ENCODE measurements around the gene CELF4. TPM values are rescaled to one million over a fixed set of nuclear protein-coding genes. Genes with fewer than 3 reads are reported as not detected.

CELF4 gene
- total RNA-seq, 3 donors from 2014 or later (not counting 1 experiment from before 2014, with no cell fraction given) = not detected

DNA sequence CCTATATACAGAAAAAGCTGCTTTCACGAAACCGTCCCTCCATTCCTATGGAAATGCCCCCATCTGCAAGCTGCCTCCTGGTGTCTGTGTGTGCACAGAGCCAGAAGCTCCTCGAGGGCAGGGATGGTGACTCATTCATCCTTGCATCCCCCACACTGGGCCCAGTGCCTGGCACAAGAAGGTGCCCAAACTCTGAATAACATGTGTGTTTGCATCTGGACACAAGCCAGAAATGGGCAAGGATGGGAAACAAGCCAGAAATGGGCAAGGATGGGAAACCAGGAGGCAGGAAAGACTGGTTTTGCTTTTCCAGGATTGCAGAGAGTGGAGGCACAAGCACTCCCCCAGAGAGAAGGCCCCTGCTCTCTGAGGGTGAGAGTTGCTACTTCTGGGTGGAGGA lies 313.9 kb downstream of the CELF4 start:
- Mint-ChIP-seq H3K4me1 (peaks cover 0 to 4% of the 10 kb centered on the region in 2 donors), H3K9me3 (peaks cover 0 to 2% of the 10 kb centered on the region in 2 donors), H3K27me3 (ENCODE audit: low read depth in 2 of 2) (peaks cover 34% of the 10 kb centered on the region in 2 donors), H3K36me3 (no peaks in the 10 kb centered on the region), H3K27ac (no peak overlapping the region), H3K4me3 (no peak overlapping the region)
- intact Hi-C loops (cut with micrococcal nuclease) = no loop called here
- ATAC-seq = no peak
- Histone ChIP-seq H3K4me1 (ENCODE audit: control insufficient read depth, insufficient read depth, low read length) (no peaks in the 10 kb centered on the region), H3K4me3 (ENCODE audit: low read length) (no peak overlapping the region), H3K27me3 (ENCODE audit: control insufficient read depth, insufficient read depth, low read length) (peaks cover 7% of the 10 kb centered on the region), H3K36me3 (ENCODE audit: control insufficient read depth, insufficient read depth, low read length) (no peaks in the 10 kb centered on the region), H3K9me3 (ENCODE audit: control insufficient read depth, insufficient read depth, low read length) (no peaks in the 10 kb centered on the region), H3K27ac (ENCODE audit: low read length) (no peak overlapping the region)
- no peak for DNase-seq
- no peak for TF ChIP-seq CTCF (IDR thresholded peaks at IDR 0.05)
- 71% methylated on average over 3 of the region's 3 CpGs for WGBS (ENCODE audit: insufficient coverage)

DNA sequence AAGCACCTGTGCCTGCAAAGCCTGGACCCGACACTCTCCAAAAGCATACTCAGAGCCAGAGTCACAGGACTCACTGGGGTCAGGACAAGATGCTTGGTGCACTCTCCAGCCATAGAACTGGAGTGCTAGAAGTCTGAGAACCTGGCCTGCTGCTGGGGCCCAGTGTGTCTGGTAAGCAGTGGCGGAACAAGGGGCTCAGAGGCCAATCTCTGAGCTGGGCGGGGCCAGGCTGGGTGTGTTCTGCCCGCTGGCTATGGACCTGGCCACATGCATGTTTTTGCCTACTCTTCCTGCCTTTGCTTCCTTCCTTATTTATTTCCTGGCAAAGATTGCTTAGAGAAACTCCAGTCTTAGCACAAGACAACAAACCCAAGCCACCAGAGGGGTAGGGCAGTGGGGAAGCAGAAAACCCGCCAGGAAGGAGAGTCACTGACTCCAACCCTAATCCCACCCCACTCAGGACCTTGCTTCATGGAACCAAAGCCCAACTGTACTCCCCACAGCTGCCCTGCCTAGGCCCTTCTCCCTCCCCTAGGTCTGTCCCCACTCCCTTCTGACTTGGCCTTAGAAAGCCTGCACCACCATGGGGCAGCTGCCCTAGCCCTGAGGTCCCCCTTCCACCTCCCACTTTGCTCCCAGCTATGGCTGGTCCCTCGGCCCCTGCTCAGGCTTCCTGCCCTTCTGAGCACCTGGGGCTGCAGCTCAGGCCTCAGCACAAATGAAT lies 315.5 kb downstream of the CELF4 start:
- H3K27me3 ChIP-seq (ENCODE audit: control insufficient read depth, insufficient read depth, low read length) = peaks cover 7% of the 10 kb centered on the region
- intact Hi-C loops (cut with micrococcal nuclease) = no loop called here
- ATAC-seq (no peak), DNase-seq (no peak)
- H3K27ac ChIP-seq (ENCODE audit: low read length) = no peak overlapping the region
- Mint-ChIP-seq H3K9me3 (peaks cover 0 to 2% of the 10 kb centered on the region in 2 donors), H3K4me3 (no peak overlapping the region), H3K36me3 (no peaks in the 10 kb centered on the region), H3K27me3 (ENCODE audit: low read depth in 2 of 2) (peaks cover 23 to 28% of the 10 kb centered on the region in 2 donors), H3K4me1 (peaks cover 0 to 4% of the 10 kb centered on the region in 2 donors), H3K27ac (no peak overlapping the region)
- H3K9me3 ChIP-seq (ENCODE audit: control insufficient read depth, insufficient read depth, low read length) = no peaks in the 10 kb centered on the region
- H3K4me3 ChIP-seq (ENCODE audit: low read length) = no peak overlapping the region
- no peaks in the 10 kb centered on the region for H3K36me3 ChIP-seq (ENCODE audit: control insufficient read depth, insufficient read depth, low read length)
- WGBS (ENCODE audit: insufficient coverage) = 87% methylated on average over 6 of the region's 6 CpGs
- H3K4me1 ChIP-seq (ENCODE audit: control insufficient read depth, insufficient read depth, low read length) = no peaks in the 10 kb centered on the region
- TF ChIP-seq CTCF (IDR thresholded peaks at IDR 0.05) = no peak

DNA sequence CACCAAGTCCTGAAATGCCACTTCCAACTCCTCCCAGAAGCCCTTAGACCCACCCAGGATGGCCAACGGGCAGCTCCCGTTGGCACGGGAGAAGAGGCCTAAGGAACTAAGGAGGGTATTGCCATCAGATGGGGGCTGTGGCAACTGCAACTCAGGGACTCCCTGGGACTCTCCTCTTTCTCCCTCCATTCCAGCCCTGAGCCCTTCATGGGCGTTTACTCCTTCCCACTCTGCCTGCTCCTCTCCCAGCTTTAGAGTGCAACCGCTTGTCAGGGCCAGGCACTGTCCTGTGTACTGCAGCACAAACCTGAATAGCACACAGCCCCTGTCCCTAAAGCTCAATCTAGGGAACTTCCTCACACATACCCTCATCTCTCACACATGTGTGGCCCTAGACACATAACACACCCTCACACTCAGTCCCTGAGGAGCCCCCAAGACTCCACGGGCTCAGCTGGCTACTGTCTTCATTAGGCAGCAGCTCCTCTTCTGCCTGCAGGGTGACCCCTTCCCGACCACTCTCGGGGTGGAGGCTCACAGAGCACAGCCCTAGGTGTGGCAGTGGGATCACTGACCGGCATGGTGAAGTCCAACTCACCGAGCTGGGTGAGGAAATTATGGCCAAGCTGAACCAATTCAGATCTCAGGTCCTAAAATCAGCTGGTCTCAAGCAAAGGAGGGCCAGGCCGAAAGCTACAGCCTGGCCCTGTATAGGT lies 316.3 kb downstream of the CELF4 start:
- H3K27me3 Mint-ChIP-seq (ENCODE audit: low read depth in 2 of 2) = peaks cover 22 to 29% of the 10 kb centered on the region in 2 donors
- H3K9me3 Mint-ChIP-seq = peaks cover 2 to 4% of the 10 kb centered on the region in 2 donors
- Histone ChIP-seq H3K9me3 (ENCODE audit: control insufficient read depth, insufficient read depth, low read length) (no peaks in the 10 kb centered on the region), H3K27ac (ENCODE audit: low read length) (no peak overlapping the region), H3K36me3 (ENCODE audit: control insufficient read depth, insufficient read depth, low read length) (no peaks in the 10 kb centered on the region), H3K27me3 (ENCODE audit: control insufficient read depth, insufficient read depth, low read length) (peaks cover 5% of the 10 kb centered on the region), H3K4me3 (ENCODE audit: low read length) (no peak overlapping the region), H3K4me1 (ENCODE audit: control insufficient read depth, insufficient read depth, low read length) (no peaks in the 10 kb centered on the region)
- ATAC-seq = no peak
- H3K4me3 Mint-ChIP-seq = no peak overlapping the region
- 76% methylated on average over 11 of the region's 11 CpGs for WGBS (ENCODE audit: insufficient coverage)
- intact Hi-C loops (cut with micrococcal nuclease) = no loop called here
- DNase-seq = no peak
- TF ChIP-seq CTCF (IDR thresholded peaks at IDR 0.05) = no peak
- no peaks in the 10 kb centered on the region for H3K4me1 Mint-ChIP-seq
- H3K27ac Mint-ChIP-seq = no peak overlapping the region
- H3K36me3 Mint-ChIP-seq = no peaks in the 10 kb centered on the region
